Ishikawa (cell line): ENCODE data around the gene ARHGAP31.

Experiments used
- CREB1 ChIP-seq: IDR thresholded peaks from 2 replicates; pipeline ENCODE4 v1.6.1; 2012; ENCODE audit warnings: low read depth
- EP300 ChIP-seq: IDR thresholded peaks from 2 replicates; pipeline ENCODE4 v1.6.1; 2012; ENCODE audit warnings: borderline replicate concordance
- RAD21 ChIP-seq: IDR thresholded peaks from 2 replicates; pipeline ENCODE4 v1.6.1; 2012; ENCODE audit warnings: low read depth
- REST ChIP-seq: IDR thresholded peaks from 2 replicates; pipeline ENCODE4 v1.6.1; 2012; ENCODE audit warnings: low read depth, mild to moderate bottlenecking
- TAF1 ChIP-seq: IDR thresholded peaks from 2 replicates; pipeline ENCODE4 v1.6.1; 2012; ENCODE audit warnings: low read depth, mild to moderate bottlenecking
- TCF12 ChIP-seq: IDR thresholded peaks from 2 replicates; pipeline ENCODE4 v1.6.1; 2012; ENCODE audit warnings: low read depth
- TEAD4 ChIP-seq: IDR thresholded peaks from 2 replicates; pipeline ENCODE4 v1.6.1; 2012
- USF1 ChIP-seq: IDR thresholded peaks from 2 replicates; pipeline ENCODE4 v1.6.1; 2012
- TF ChIP-seq, protein P1 (sequence below): IDR thresholded peaks from 2 replicates; pipeline ENCODE4 v1.6.1; 2012

DNA sequence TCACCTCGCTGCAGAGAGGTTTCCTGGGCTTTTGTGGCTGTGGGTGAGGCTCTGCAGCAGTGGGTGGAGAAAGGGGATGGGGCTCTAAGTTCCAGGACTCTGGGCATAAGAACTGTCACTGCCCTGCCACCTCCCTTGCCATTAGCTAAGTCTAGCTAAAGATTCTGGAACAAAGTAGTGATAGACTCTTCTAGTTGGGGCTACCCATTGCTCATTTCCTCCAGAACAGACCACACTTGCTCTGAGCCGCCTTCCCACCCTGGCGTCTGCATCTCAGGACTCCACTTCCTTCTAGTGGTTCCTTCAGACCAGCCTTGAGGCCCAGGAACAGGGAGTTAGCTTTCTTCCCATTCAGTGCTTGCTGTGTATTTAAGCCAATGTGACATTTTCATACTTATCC, 7.5 kb downstream of the ARHGAP31 start:
- TF ChIP-seq RAD21 = no peak
- TF ChIP-seq TAF1 = no peak
- TF ChIP-seq CREB1 = no peak
- TF ChIP-seq EP300 = no peak
- TF ChIP-seq REST = no peak
- no peak for TF ChIP-seq TEAD4
- TF ChIP-seq USF1 = no peak
- TF ChIP-seq, protein P1, sequence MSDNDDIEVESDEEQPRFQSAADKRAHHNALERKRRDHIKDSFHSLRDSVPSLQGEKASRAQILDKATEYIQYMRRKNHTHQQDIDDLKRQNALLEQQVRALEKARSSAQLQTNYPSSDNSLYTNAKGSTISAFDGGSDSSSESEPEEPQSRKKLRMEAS = no peak
- no peak for TF ChIP-seq TCF12
